Uterus (tissue), 2 donors: ENCODE results near the gene CFAP107.

Experiments
- CTCF ChIP-seq, 4 experiments: fragments of 200-600 bp in 2 of 4; fragments of 450-650 bp in 2 of 4; sonication (generic) in 2 of 4; IDR thresholded peaks; one replicate each; pipeline ENCODE4 v1.5.1; 2016 to 2019; ENCODE audit warnings: antibody characterized with exemption in 4 of 4, mild to moderate bottlenecking in 2 of 4, moderate library complexity in 1 of 4
- POLR2A ChIP-seq, 2 donors: fragments of 450-650 bp; IDR thresholded peaks; one replicate each; pipeline ENCODE4 v1.6.1; 2016; ENCODE audit warnings: antibody characterized with exemption in 2 of 2, mild to moderate bottlenecking in 1 of 2, moderate library complexity in 1 of 2

- no peak for TF ChIP-seq CTCF (IDR thresholded peaks at IDR 0.05)
- TF ChIP-seq POLR2A (IDR thresholded peaks at IDR 0.05) = no peak
Measured at GRCh38 chr1:12722626-12723025, 23.4 kb upstream of the CFAP107 start.
